Cardiac fibroblast (primary cell): Measurements from ENCODE around the gene MORN1.
A peak's percentile ranks its signal among the peaks of the same experiment; 100 is the strongest.

Source experiments
- DNase-seq, 2 donors: peaks; one replicate each; pipeline versions ENCODE4 v3.0.0 to v3.0.0-alpha.2; 2010; ENCODE audit warnings: low read depth in 2 of 2
- H3K4me3 ChIP-seq, 2 donors: replicated peaks in 1 of 2; 1 replicate in 1 of 2; 2 replicates in 1 of 2; pipeline ENCODE4 v1.5.1; 2011; ENCODE audit warnings: low read depth in 2 of 2, low read length in 2 of 2, mild to moderate bottlenecking in 2 of 2, moderate library complexity in 1 of 2
- CTCF ChIP-seq: IDR thresholded peaks from one replicate; pipeline ENCODE4 v1.5.1; 2011; ENCODE audit warnings: low read depth, mild to moderate bottlenecking, low read length, inconsistent platforms

The MORN1 gene

GRCh38 chr1:2283991-2284895 is 107.1 kb downstream of the MORN1 start:
- TF ChIP-seq CTCF, result no peak
- H3K4me3 ChIP-seq, result no peak overlapping the region
- no peak for DNase-seq

- DNase-seq, result no peak
- no peak for TF ChIP-seq CTCF
Observed at GRCh38 chr1:2283371-2283990, 107.9 kb downstream of the MORN1 start.

GRCh38 chr1:2282556-2283270 is 108.6 kb downstream of the MORN1 start:
- DNase-seq, result no peak
- no peak for TF ChIP-seq CTCF

More at GRCh38 chr1:2283371-2283990, 107.9 kb downstream of the MORN1 start:
- no peak overlapping the region for H3K4me3 ChIP-seq

GRCh38 chr1:2279817-2280216 is 111.5 kb downstream of the MORN1 start:
- DNase-seq, result no peak
- no peak for TF ChIP-seq CTCF
- H3K4me3 ChIP-seq, result no peak overlapping the region

More at GRCh38 chr1:2282556-2283270, 108.6 kb downstream of the MORN1 start:
- H3K4me3 ChIP-seq, result no peak overlapping the region

- peak; percentile 78 to 99 for DNase-seq
- no peak for TF ChIP-seq CTCF
- H3K4me3 ChIP-seq, result no peak overlapping the region
Observed at GRCh38 chr1:2279210-2279639, 112.1 kb downstream of the MORN1 start.

- no peak for TF ChIP-seq CTCF
- H3K4me3 ChIP-seq, result no peak overlapping the region
Observed at GRCh38 chr1:2278591-2279209, 112.7 kb downstream of the MORN1 start.

More at GRCh38 chr1:2278591-2279209, 112.7 kb downstream of the MORN1 start:
- no peak for DNase-seq
